Measurements from ENCODE around the gene MEF2B. TPM values are rescaled to one million over a fixed set of nuclear protein-coding genes. Genes with fewer than 3 reads are reported as not detected.

MEF2B gene
- total and polyA plus RNA-seq, 2 donors (not counting 3 experiments of a cell fraction or from before 2014, with no cell fraction given): 0.52 to 1.2 TPM

GRCh38 chr19:19132912-19133311, 37.2 kb downstream of the MEF2B start:
- Histone ChIP-seq H3K4me3 (replicated peaks in 1 of 3; ENCODE audit: insufficient read depth in 1 of 3, low read depth in 1 of 3, low read length in 3 of 3) (no peak overlapping the region), H3K36me3 (ENCODE audit: control insufficient read depth in 2 of 2, extremely low read depth in 1 of 2, insufficient read depth in 2 of 2, low read length in 2 of 2) (no peaks in the 10 kb centered on the region), H3K9me1 (replicated peaks; ENCODE audit: control insufficient read depth, extremely low read depth, insufficient read depth, low read length) (no peaks in the 10 kb centered on the region), H4K20me1 (replicated peaks; ENCODE audit: control insufficient read depth, extremely low read depth, insufficient read depth, low read length) (no peaks in the 10 kb centered on the region), H3K4me1 (ENCODE audit: control insufficient read depth, extremely low read depth, insufficient read depth, low read length) (peaks cover 5% of the 10 kb centered on the region), H2AFZ (ENCODE audit: low read depth, low read length) (no peak overlapping the region), H3K9me3 (replicated peaks; ENCODE audit: control insufficient read depth, insufficient read depth, low read length) (no peaks in the 10 kb centered on the region), H3K27me3 (ENCODE audit: control insufficient read depth in 2 of 2, insufficient read depth in 2 of 2, low read length in 2 of 2) (no peaks in the 10 kb centered on the region), H3K9ac (replicated peaks; ENCODE audit: extremely low read depth, insufficient read depth, low read length) (no peak overlapping the region), H3K79me2 (ENCODE audit: control insufficient read depth, insufficient read depth, low read length) (no peaks in the 10 kb centered on the region), H3K4me2 (ENCODE audit: insufficient read depth, low read length) (no peak overlapping the region), H3K27ac (ENCODE audit: insufficient read depth, low read depth, low read length) (no peak overlapping the region)
- FAIRE-seq (no peak), DNase-seq (ENCODE audit: low read depth, low spot score) (no peak)
- TF ChIP-seq GATA2 (IDR thresholded peaks at IDR 0.05; ENCODE audit: insufficient read depth, insufficient read length, low read depth, low read length) (no peak), JUN (IDR thresholded peaks at IDR 0.05; ENCODE audit: borderline replicate concordance, insufficient read depth, insufficient read length, low read depth) (no peak), POLR2A (IDR thresholded peaks at IDR 0.05; ENCODE audit: low read depth, low read length) (no peak), FOS (IDR thresholded peaks at IDR 0.05; ENCODE audit: borderline replicate concordance, insufficient read depth, low read length) (no peak), EZH2 (IDR thresholded peaks at IDR 0.05; ENCODE audit: borderline replicate concordance, low read depth, low read length, severe bottlenecking) (no peak), MYC (IDR thresholded peaks at IDR 0.05; ENCODE audit: low read depth, low read length) (no peak), POLR2AphosphoS5 (IDR thresholded peaks at IDR 0.05; ENCODE audit: insufficient read depth, low read depth, low read length) (no peak), MAX (IDR thresholded peaks at IDR 0.05; ENCODE audit: insufficient read depth, insufficient read length) (no peak)
- CTCF ChIA-PET: interaction anchor here (0.7 kb wide), 1 partner anchor 17 kb away, joined by 3 read pairs; no protein-coding TSS in a partner anchor
- intact Hi-C loops (cut with micrococcal nuclease): no loop called here
- no TSS peak for BruUV-seq (replicated peaks)
- POLR2A ChIA-PET: no interaction called here
- dilution Hi-C loops (cut with MboI; ENCODE audit: extremely low pct_ligation_motif_present, low sequenced_read_pairs): no loop called here

GRCh38 chr19:19131989-19132388, 38.1 kb downstream of the MEF2B start:
- BruUV-seq (replicated peaks): no TSS peak
- intact Hi-C loops (cut with micrococcal nuclease) (no loop called here), dilution Hi-C loops (cut with MboI; ENCODE audit: extremely low pct_ligation_motif_present, low sequenced_read_pairs) (no loop called here)
- no peak for DNase-seq (ENCODE audit: low read depth, low spot score)
- no peaks in the 10 kb centered on the region for H3K36me3 ChIP-seq (ENCODE audit: control insufficient read depth in 2 of 2, extremely low read depth in 1 of 2, insufficient read depth in 2 of 2, low read length in 2 of 2)
- H3K4me1 ChIP-seq (ENCODE audit: control insufficient read depth, extremely low read depth, insufficient read depth, low read length): no peaks in the 10 kb centered on the region
- TF ChIP-seq FOS (IDR thresholded peaks at IDR 0.05; ENCODE audit: borderline replicate concordance, insufficient read depth, low read length) (no peak), MAX (IDR thresholded peaks at IDR 0.05; ENCODE audit: insufficient read depth, insufficient read length) (no peak), POLR2AphosphoS5 (IDR thresholded peaks at IDR 0.05; ENCODE audit: insufficient read depth, low read depth, low read length) (no peak), MYC (IDR thresholded peaks at IDR 0.05; ENCODE audit: low read depth, low read length) (no peak), POLR2A (IDR thresholded peaks at IDR 0.05; ENCODE audit: low read depth, low read length) (no peak), JUN (IDR thresholded peaks at IDR 0.05; ENCODE audit: borderline replicate concordance, insufficient read depth, insufficient read length, low read depth) (no peak), EZH2 (IDR thresholded peaks at IDR 0.05; ENCODE audit: borderline replicate concordance, low read depth, low read length, severe bottlenecking) (no peak)
- TF ChIP-seq, protein P1, sequence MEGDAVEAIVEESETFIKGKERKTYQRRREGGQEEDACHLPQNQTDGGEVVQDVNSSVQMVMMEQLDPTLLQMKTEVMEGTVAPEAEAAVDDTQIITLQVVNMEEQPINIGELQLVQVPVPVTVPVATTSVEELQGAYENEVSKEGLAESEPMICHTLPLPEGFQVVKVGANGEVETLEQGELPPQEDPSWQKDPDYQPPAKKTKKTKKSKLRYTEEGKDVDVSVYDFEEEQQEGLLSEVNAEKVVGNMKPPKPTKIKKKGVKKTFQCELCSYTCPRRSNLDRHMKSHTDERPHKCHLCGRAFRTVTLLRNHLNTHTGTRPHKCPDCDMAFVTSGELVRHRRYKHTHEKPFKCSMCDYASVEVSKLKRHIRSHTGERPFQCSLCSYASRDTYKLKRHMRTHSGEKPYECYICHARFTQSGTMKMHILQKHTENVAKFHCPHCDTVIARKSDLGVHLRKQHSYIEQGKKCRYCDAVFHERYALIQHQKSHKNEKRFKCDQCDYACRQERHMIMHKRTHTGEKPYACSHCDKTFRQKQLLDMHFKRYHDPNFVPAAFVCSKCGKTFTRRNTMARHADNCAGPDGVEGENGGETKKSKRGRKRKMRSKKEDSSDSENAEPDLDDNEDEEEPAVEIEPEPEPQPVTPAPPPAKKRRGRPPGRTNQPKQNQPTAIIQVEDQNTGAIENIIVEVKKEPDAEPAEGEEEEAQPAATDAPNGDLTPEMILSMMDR (IDR thresholded peaks at IDR 0.05; ENCODE audit: extremely low read depth in 1 of 2, insufficient read depth in 1 of 2, low read depth in 1 of 2, low read length in 2 of 2): no peak
- H3K4me2 ChIP-seq (ENCODE audit: insufficient read depth, low read length): no peak overlapping the region
- no peak overlapping the region for H3K27ac ChIP-seq (ENCODE audit: insufficient read depth, low read depth, low read length)
- H3K9ac ChIP-seq (replicated peaks; ENCODE audit: extremely low read depth, insufficient read depth, low read length): no peak overlapping the region
- ChIA-PET POLR2A (no interaction called here), CTCF (no interaction called here)
- no peaks in the 10 kb centered on the region for H3K9me3 ChIP-seq (replicated peaks; ENCODE audit: control insufficient read depth, insufficient read depth, low read length)
- FAIRE-seq: no peak
- H3K27me3 ChIP-seq (ENCODE audit: control insufficient read depth in 2 of 2, insufficient read depth in 2 of 2, low read length in 2 of 2): no peaks in the 10 kb centered on the region
- no peaks in the 10 kb centered on the region for H4K20me1 ChIP-seq (replicated peaks; ENCODE audit: control insufficient read depth, extremely low read depth, insufficient read depth, low read length)
- no peak overlapping the region for H2AFZ ChIP-seq (ENCODE audit: low read depth, low read length)
- no peaks in the 10 kb centered on the region for H3K79me2 ChIP-seq (ENCODE audit: control insufficient read depth, insufficient read depth, low read length)
- no peaks in the 10 kb centered on the region for H3K9me1 ChIP-seq (replicated peaks; ENCODE audit: control insufficient read depth, extremely low read depth, insufficient read depth, low read length)
- H3K4me3 ChIP-seq (replicated peaks in 1 of 3; ENCODE audit: insufficient read depth in 1 of 3, low read depth in 1 of 3, low read length in 3 of 3): no peak overlapping the region
